CD8-positive, alpha-beta memory T cell (primary cell): ENCODE data around the gene CALML3. TPM values are rescaled to one million over a fixed set of nuclear protein-coding genes. Genes with fewer than 3 reads are reported as not detected.
A peak's percentile ranks its signal among the peaks of the same experiment; 100 is the strongest.

Source experiments
- CTCF ChIA-PET: fragments of 350-600 bp; sonication (Branson Sonifier 250); formaldehyde crosslinking; loops from one replicate; lab custom pipeline; 2021; ENCODE audit warnings: antibody characterized with exemption; lab: Charles Lee
- POLR2A ChIA-PET: fragments of 350-600 bp; sonication (Branson Sonifier 250); formaldehyde crosslinking; loops from one replicate; lab custom pipeline; 2021; ENCODE audit warnings: antibody characterized with exemption; lab: Charles Lee
- DNase-seq, 5 donors: peaks; one replicate each; pipeline versions ENCODE4 v3.0.0 to v3.0.0-alpha.2; 2020 to 2022; ENCODE audit warnings: mixed read lengths in 1 of 5
- H3K27ac ChIP-seq: one replicate; pipeline ENCODE4 v1.7.0; 2013; ENCODE audit warnings: low read depth, mild to moderate bottlenecking, low read length, moderate library complexity
- H3K27me3 ChIP-seq: 2 replicates; pipeline ENCODE4 v1.7.0; 2013; ENCODE audit warnings: low read length, mild to moderate bottlenecking; ENCODE audit not compliant: insufficient read depth, poor library complexity, severe bottlenecking
- H3K36me3 ChIP-seq: 2 replicates; pipeline ENCODE4 v1.7.0; 2013; ENCODE audit warnings: mild to moderate bottlenecking, low read length, moderate library complexity; ENCODE audit not compliant: insufficient read depth
- H3K4me1 ChIP-seq: 2 replicates; pipeline ENCODE4 v1.7.0; 2013; ENCODE audit warnings: mild to moderate bottlenecking, low read length, moderate library complexity; ENCODE audit not compliant: insufficient read depth
- H3K4me3 ChIP-seq: 2 replicates; pipeline ENCODE4 v1.7.0; 2013; ENCODE audit warnings: mild to moderate bottlenecking, low read length
- H3K9me3 ChIP-seq: 2 replicates; pipeline ENCODE4 v1.7.0; 2013; ENCODE audit warnings: mild to moderate bottlenecking, low read length
- H3K27ac Mint-ChIP-seq, 8 donors: one replicate each; pipeline ENCODE4 v1.8.0; 2020 to 2021; ENCODE audit warnings: mixed read lengths in 8 of 8, mild to moderate bottlenecking in 6 of 8, inconsistent platforms in 3 of 8, moderate library complexity in 3 of 8
- H3K27me3 Mint-ChIP-seq, 2 donors: one replicate each; pipeline ENCODE4 v1.8.0; 2020 to 2021; ENCODE audit warnings: mixed read lengths in 2 of 2, mild to moderate bottlenecking in 1 of 2, moderate library complexity in 1 of 2
- H3K36me3 Mint-ChIP-seq, 3 donors: one replicate each; pipeline ENCODE4 v1.8.0; 2020 to 2021; ENCODE audit warnings: mixed read lengths in 3 of 3, inconsistent platforms in 1 of 3, mild to moderate bottlenecking in 1 of 3
- H3K4me1 Mint-ChIP-seq, 3 donors: one replicate each; pipeline ENCODE4 v1.8.0; 2020 to 2021; ENCODE audit warnings: mixed read lengths in 3 of 3, inconsistent platforms in 1 of 3, mild to moderate bottlenecking in 1 of 3
- H3K4me3 Mint-ChIP-seq, 7 donors: one replicate each; pipeline ENCODE4 v1.8.0; 2020 to 2021; ENCODE audit warnings: mixed read lengths in 7 of 7, mild to moderate bottlenecking in 6 of 7, moderate library complexity in 4 of 7, inconsistent platforms in 2 of 7
- H3K9me3 Mint-ChIP-seq, 5 donors: one replicate each; pipeline ENCODE4 v1.8.0; 2020 to 2022; ENCODE audit warnings: mixed read lengths in 5 of 5, mild to moderate bottlenecking in 3 of 5, moderate library complexity in 2 of 5, inconsistent platforms in 1 of 5
- polyA plus RNA-seq: library from polyadenylated mRNA; unstranded; fragments of 300-500 nt; fragmentation: Illumina TruSeq; gene quantifications from one replicate; pipeline ENCODE4 v1.2.3, GENCODE V29; 2021
- total RNA-seq, 2 experiments: library from RNA; stranded (reverse); gene quantifications; one replicate each; pipeline ENCODE4 v1.2.3, GENCODE V29; 2021

Gene CALML3
- total and polyA plus RNA-seq, 3 experiments from 2014 or later, result not detected

GRCh38 chr10:5566614-5567013 lies 41.9 kb downstream of the CALML3 start:
- H3K27me3 ChIP-seq, result no peaks in the 10 kb centered on the region
- ChIA-PET CTCF (interaction anchor here (1.9 kb wide), 1 partner anchor 56 kb away, joined by 6 read pairs; no protein-coding TSS in a partner anchor), POLR2A (no interaction called here)
- no peaks in the 10 kb centered on the region for H3K9me3 Mint-ChIP-seq
- H3K4me1 Mint-ChIP-seq, result peaks cover 14 to 21% (median 20%) of the 10 kb centered on the region in 3 donors
- DNase-seq, result no peak
- H3K4me1 ChIP-seq, result peaks cover 35% of the 10 kb centered on the region
- H3K4me3 Mint-ChIP-seq, result no peak overlapping the region
- peaks cover 0 to 15% (median 0%) of the 10 kb centered on the region in 3 donors for H3K36me3 Mint-ChIP-seq
- no peak overlapping the region for H3K4me3 ChIP-seq
- no peaks in the 10 kb centered on the region for H3K9me3 ChIP-seq
- no peaks in the 10 kb centered on the region for H3K36me3 ChIP-seq
- no peak overlapping the region for H3K27ac ChIP-seq
- H3K27me3 Mint-ChIP-seq, result peaks cover 3% of the 10 kb centered on the region in 2 donors
- H3K27ac Mint-ChIP-seq, result peak overlapping the region in 2 of 8 donors; percentile 1 to 76

DNA sequence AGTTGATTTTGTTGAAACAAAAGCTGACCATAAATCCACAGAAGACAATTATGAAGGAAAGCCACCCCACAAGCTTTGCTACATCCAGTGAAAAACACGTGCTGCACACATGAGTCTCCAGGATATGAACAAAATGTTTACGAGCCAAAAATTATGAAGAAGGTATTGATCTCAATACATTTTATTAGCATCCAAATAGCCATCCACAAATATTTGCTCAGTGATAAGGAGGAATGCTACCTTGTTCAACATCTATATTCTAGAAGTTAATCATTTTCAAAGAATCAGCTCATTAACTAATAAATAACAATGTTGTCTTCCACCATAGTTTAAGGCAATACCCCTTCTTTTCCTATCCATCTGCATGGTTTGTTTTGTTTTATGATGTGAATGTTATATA lies 42.7 kb downstream of the CALML3 start:
- CTCF ChIA-PET, result interaction anchor here (1.9 kb wide), 1 partner anchor 55 kb away, joined by 6 read pairs; no protein-coding TSS in a partner anchor
- Mint-ChIP-seq H3K36me3 (peaks cover 0 to 15% (median 0%) of the 10 kb centered on the region in 3 donors), H3K27me3 (peaks cover 2 to 3% of the 10 kb centered on the region in 2 donors), H3K27ac (no peak overlapping the region), H3K4me1 (peaks cover 14 to 21% (median 20%) of the 10 kb centered on the region in 3 donors), H3K4me3 (no peak overlapping the region), H3K9me3 (no peaks in the 10 kb centered on the region)
- Histone ChIP-seq H3K36me3 (no peaks in the 10 kb centered on the region), H3K27me3 (no peaks in the 10 kb centered on the region), H3K4me1 (peaks cover 35% of the 10 kb centered on the region), H3K4me3 (no peak overlapping the region), H3K9me3 (no peaks in the 10 kb centered on the region), H3K27ac (no peak overlapping the region)
- no peak for DNase-seq
- POLR2A ChIA-PET, result no interaction called here

DNA sequence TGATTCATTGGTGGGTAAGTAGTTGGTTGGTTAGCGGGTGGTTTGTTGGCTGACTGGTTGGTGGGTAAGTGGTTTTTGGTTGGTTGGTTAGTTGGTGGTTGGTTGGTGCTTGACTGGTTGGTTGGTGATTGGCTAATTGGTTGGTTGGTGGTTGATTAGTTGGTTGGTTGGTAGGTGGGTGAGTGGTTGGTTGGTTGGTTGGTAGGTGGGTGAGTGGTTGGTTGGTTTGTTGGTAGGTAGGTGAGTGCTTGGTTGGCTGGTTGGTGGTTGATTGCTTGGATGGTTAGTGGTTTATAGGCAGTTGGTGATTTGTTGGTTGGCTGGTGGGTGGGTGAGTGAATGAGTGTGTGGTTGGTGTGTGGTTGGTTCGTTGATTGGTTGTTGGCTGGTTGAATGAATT lies 44.2 kb downstream of the CALML3 start:
- H3K4me1 ChIP-seq, result peaks cover 25% of the 10 kb centered on the region
- Mint-ChIP-seq H3K4me3 (no peak overlapping the region), H3K27me3 (peaks cover 0 to 3% of the 10 kb centered on the region in 2 donors), H3K9me3 (no peaks in the 10 kb centered on the region), H3K27ac (no peak overlapping the region), H3K4me1 (peaks cover 12 to 17% (median 17%) of the 10 kb centered on the region in 3 donors), H3K36me3 (peaks cover 0 to 15% (median 0%) of the 10 kb centered on the region in 3 donors)
- peak in 1 of 5 donors; percentile 8 for DNase-seq
- no peaks in the 10 kb centered on the region for H3K27me3 ChIP-seq
- H3K9me3 ChIP-seq, result no peaks in the 10 kb centered on the region
- H3K27ac ChIP-seq, result no peak overlapping the region
- ChIA-PET POLR2A (no interaction called here), CTCF (no interaction called here)
- no peaks in the 10 kb centered on the region for H3K36me3 ChIP-seq
- no peak overlapping the region for H3K4me3 ChIP-seq

- Mint-ChIP-seq H3K36me3 (peaks cover 0 to 10% (median 0%) of the 10 kb centered on the region in 3 donors), H3K27me3 (peaks cover 0 to 3% of the 10 kb centered on the region in 2 donors), H3K27ac (no peak overlapping the region), H3K9me3 (no peaks in the 10 kb centered on the region), H3K4me3 (no peak overlapping the region), H3K4me1 (peaks cover 6 to 11% (median 11%) of the 10 kb centered on the region in 3 donors)
- CTCF ChIA-PET, result interaction anchor here (1.1 kb wide), 1 partner anchor 127 kb away, joined by 3 read pairs; no protein-coding TSS in a partner anchor
- Histone ChIP-seq H3K27me3 (no peaks in the 10 kb centered on the region), H3K4me3 (no peak overlapping the region), H3K4me1 (peaks cover 20% of the 10 kb centered on the region), H3K27ac (no peak overlapping the region), H3K36me3 (no peaks in the 10 kb centered on the region), H3K9me3 (no peaks in the 10 kb centered on the region)
- no peak for DNase-seq
- POLR2A ChIA-PET, result no interaction called here
Measured at GRCh38 chr10:5569568-5569967, 44.8 kb downstream of the CALML3 start.

DNA sequence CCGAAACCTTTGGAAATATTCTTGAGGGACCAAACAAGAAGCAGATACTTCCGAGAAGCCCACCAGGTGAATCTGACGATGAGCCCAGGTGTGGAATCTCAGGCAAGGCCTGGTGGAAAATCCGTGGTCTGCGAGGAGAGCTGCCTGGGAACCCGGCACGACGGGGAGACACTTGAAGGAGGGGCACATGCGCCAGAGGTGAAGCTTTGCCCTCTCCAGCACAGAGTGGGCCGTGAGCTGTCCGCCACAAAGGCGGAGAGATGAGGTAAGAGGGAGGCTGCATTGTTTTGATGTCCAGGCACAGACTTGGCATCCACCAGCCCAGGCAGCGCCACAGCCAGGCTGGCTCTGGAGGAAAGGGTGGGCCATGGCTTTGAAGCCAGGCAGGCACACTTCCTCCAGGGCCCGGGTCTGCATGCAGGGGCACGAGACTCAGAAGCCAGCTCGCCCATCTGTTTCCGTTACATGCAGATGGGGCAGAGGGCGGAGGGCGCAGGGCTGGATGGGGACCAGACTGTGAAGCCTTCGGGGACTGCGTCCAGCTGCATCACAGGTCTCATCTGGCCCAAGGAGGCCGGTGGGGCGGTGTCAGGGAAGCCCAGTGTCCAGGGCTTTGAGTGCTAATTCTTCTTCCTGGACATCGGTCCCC lies 45.4 kb downstream of the CALML3 start:
- H3K36me3 ChIP-seq, result no peaks in the 10 kb centered on the region
- peaks cover 14% of the 10 kb centered on the region for H3K4me1 ChIP-seq
- Mint-ChIP-seq H3K27ac (no peak overlapping the region), H3K9me3 (no peaks in the 10 kb centered on the region), H3K4me3 (no peak overlapping the region), H3K36me3 (peaks cover 0 to 4% (median 0%) of the 10 kb centered on the region in 3 donors), H3K27me3 (no peaks in the 10 kb centered on the region), H3K4me1 (peaks cover under 1 to 6% (median 6%) of the 10 kb centered on the region in 3 donors)
- ChIA-PET POLR2A (no interaction called here), CTCF (interaction anchor here (1.1 kb wide), 1 partner anchor 128 kb away, joined by 3 read pairs; no protein-coding TSS in a partner anchor)
- peak in 1 of 5 donors; percentile 24 for DNase-seq
- no peak overlapping the region for H3K27ac ChIP-seq
- H3K27me3 ChIP-seq, result no peaks in the 10 kb centered on the region
- H3K4me3 ChIP-seq, result no peak overlapping the region
- H3K9me3 ChIP-seq, result no peaks in the 10 kb centered on the region

- H3K4me1 Mint-ChIP-seq, result peaks cover 0 to 5% (median 4%) of the 10 kb centered on the region in 3 donors
- Histone ChIP-seq H3K27ac (no peak overlapping the region), H3K36me3 (no peaks in the 10 kb centered on the region), H3K4me3 (no peak overlapping the region), H3K4me1 (peaks cover 5% of the 10 kb centered on the region), H3K9me3 (no peaks in the 10 kb centered on the region), H3K27me3 (no peaks in the 10 kb centered on the region)
- no peaks in the 10 kb centered on the region for H3K9me3 Mint-ChIP-seq
- no peaks in the 10 kb centered on the region for H3K27me3 Mint-ChIP-seq
- peak overlapping the region in 1 of 8 donors; percentile 19 for H3K27ac Mint-ChIP-seq
- H3K36me3 Mint-ChIP-seq, result peaks cover 0 to 3% (median under 1%) of the 10 kb centered on the region in 3 donors
- DNase-seq, result peak in 1 of 5 donors; percentile 25
- H3K4me3 Mint-ChIP-seq, result no peak overlapping the region
- POLR2A ChIA-PET, result no interaction called here
- CTCF ChIA-PET, result no interaction called here
Measured at GRCh38 chr10:5570979-5571810, 46.4 kb downstream of the CALML3 start.

- no peak for DNase-seq
- Histone ChIP-seq H3K9me3 (no peaks in the 10 kb centered on the region), H3K27me3 (no peaks in the 10 kb centered on the region), H3K4me3 (no peak overlapping the region), H3K27ac (no peak overlapping the region), H3K4me1 (no peaks in the 10 kb centered on the region), H3K36me3 (no peaks in the 10 kb centered on the region)
- ChIA-PET POLR2A (no interaction called here), CTCF (no interaction called here)
- no peaks in the 10 kb centered on the region for H3K27me3 Mint-ChIP-seq
- no peaks in the 10 kb centered on the region for H3K9me3 Mint-ChIP-seq
- no peak overlapping the region for H3K27ac Mint-ChIP-seq
- no peak overlapping the region for H3K4me3 Mint-ChIP-seq
- H3K36me3 Mint-ChIP-seq, result peaks cover 0 to 2% (median 0%) of the 10 kb centered on the region in 3 donors
- H3K4me1 Mint-ChIP-seq, result no peaks in the 10 kb centered on the region
Measured at GRCh38 chr10:5571826-5572225, 47.1 kb downstream of the CALML3 start.
